ENCODE measurements around the gene CREB3.
A peak's percentile ranks its signal among the peaks of the same experiment; 100 is the strongest.

Gene CREB3

DNA sequence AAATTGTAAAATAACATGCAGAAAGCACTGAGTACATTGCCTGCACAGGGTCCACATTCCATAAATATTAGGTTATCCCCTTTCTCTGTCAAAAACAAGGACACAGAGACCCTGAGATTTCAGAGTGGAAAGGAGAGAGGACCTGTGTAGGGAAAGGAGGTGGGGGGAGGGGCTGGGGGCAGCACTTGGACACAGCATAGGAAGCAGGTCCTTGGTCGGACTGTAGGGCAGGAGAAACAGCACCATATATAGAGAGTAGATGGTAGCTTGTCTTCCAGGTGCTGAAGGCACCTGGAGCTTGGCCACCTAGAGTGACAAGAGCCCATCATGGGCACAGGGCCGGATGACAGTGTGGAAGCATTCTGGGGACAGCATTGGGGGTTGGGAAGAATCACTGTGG, 45.2 kb upstream of the CREB3 start:
- H3K36me3 ChIP-seq: peaks cover 65 to 72% (median 71%) of the 10 kb centered on the region in 3 donors
- peak overlapping the region; percentile 96 to 97 for H3K27ac ChIP-seq
- no peak for DNase-seq
- H3K9me3 ChIP-seq: no peaks in the 10 kb centered on the region
- no peaks in the 10 kb centered on the region for H3K27me3 ChIP-seq
- intact Hi-C loops (cut with DNase I; ENCODE audit: low total_unique reads): no loop called here
- H3K4me3 ChIP-seq: peak overlapping the region; percentile 93 to 94
- TF ChIP-seq CTCF (IDR thresholded peaks at IDR 0.05): no peak
- peaks cover 0 to 52% (median 29%) of the 10 kb centered on the region in 4 donors for H3K4me1 ChIP-seq

- no peaks in the 10 kb centered on the region for H3K9me3 ChIP-seq
- H3K36me3 ChIP-seq: peaks cover 57 to 64% (median 63%) of the 10 kb centered on the region in 3 donors
- H3K4me3 ChIP-seq: peak overlapping the region; percentile 93 to 94
- H3K27me3 ChIP-seq: no peaks in the 10 kb centered on the region
- peaks cover 0 to 52% (median 22%) of the 10 kb centered on the region in 4 donors for H3K4me1 ChIP-seq
- DNase-seq: no peak
- TF ChIP-seq CTCF (IDR thresholded peaks at IDR 0.05): no peak
- peak overlapping the region; percentile 96 to 97 for H3K27ac ChIP-seq
- intact Hi-C loops (cut with DNase I; ENCODE audit: low total_unique reads): no loop called here
Measured at GRCh38 chr9:35687972-35688557, 44.4 kb upstream of the CREB3 start.

DNA sequence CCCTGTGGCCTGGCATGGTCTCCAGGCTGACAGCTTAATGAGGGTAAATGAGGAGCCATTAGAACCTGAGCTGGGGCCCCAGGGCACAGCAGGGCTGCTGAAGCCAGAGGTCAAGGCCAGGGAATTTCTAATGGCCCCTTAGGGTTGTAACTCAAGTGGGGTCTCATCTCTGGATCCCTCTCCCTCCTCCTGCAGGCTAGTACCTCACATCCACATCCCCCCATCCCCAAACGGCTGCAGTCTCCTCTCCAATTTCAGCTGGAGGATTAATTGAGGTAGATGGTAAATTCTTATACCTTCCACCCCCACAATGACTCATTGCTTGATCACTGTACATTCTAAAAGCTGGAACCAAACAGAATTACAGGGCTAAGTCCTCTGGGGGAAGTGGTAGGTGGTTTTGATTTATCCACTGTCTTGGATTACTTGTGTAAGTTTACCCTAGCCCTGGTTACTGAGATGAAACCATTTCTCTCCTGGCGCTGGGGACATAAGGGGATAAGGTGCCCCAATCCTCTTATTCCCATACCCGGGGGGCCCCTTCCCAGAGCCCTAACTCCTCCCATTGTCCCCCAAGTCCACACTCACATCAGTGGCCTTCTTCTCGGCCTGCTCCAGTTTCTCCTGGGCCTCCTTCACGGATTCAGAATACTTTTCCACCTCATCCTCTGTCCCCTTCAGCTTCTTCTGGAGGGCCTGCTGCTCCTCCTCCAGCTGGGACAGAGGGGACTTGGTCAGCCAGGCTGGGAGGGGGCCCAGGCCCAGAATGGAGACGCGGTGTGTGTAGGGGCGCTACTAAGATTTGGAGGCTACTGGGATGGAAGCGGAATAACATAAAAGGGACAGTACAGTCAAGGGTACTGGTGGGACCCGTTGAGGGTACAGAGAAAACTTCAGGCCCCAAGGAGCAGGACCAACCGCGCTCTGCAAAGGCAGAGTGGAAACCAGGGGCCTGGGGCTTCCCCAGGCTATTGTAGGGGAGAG, 43.6 kb upstream of the CREB3 start:
- peak overlapping the region; percentile 96 to 97 for H3K27ac ChIP-seq
- no peak for TF ChIP-seq CTCF (IDR thresholded peaks at IDR 0.05)
- H3K36me3 ChIP-seq: peaks cover 49 to 56% (median 55%) of the 10 kb centered on the region in 3 donors
- peaks cover 0 to 52% (median 18%) of the 10 kb centered on the region in 4 donors for H3K4me1 ChIP-seq
- no peak for DNase-seq
- H3K4me3 ChIP-seq: peak overlapping the region; percentile 93 to 94
- no peaks in the 10 kb centered on the region for H3K9me3 ChIP-seq
- no peaks in the 10 kb centered on the region for H3K27me3 ChIP-seq
- intact Hi-C loops (cut with DNase I; ENCODE audit: low total_unique reads): no loop called here

DNA sequence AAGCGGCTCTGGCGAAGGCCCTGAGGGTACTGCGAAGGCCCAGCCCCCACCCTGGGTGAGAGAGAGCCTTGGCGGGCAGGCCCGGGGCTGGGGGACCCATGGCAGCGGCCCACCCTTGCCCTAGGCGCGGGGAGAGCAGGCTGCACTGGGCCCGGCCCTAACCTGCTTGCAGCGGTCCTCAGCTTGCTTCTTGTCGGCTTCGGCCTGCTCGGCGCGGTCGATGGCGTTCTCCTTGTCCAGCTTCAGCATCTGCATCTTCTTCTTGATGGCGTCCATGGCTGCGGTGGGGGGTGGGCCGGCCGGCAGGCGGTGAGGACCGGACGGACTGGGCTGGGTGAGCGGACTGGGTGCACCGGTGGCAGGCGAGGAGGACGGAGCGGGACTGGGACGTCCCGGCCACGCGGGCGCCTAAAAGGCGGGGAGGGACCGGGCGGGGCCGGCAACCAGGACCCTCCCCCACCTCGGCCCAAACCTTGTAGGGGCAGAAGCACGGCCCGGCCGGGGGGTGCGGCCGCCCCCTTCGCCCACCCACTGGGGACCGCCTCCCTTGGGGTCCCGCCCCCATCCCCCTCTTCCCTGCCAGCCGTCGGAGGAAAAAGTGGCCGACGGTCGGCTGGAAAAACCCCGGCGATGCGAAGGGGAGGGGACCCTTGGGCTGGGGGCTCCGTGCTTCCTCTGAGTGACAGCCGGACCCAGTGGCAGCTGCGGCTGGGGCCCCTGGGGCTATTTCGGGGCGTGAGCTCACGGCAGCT, 42.7 kb upstream of the CREB3 start, which contains the start of gene TPM2:
TPM2 (minus strand) TSS at position 384 of the 752 bp plus-strand sequence; CDS start at position 276, 108 bp downstream.
- intact Hi-C loops (cut with DNase I; ENCODE audit: low total_unique reads): loop anchor here (5.0 kb wide), 1 partner anchor 38 kb away; no protein-coding TSS in a partner anchor
- Histone ChIP-seq H3K4me3 (peak within 1 kb of the TSS; percentile 93 to 94), H3K9me3 (no peaks in the 10 kb centered on the region), H3K27ac (peak within 1 kb of the TSS; percentile 96 to 97), H3K4me1 (peaks cover 0 to 52% (median 18%) of the 10 kb centered on the region in 4 donors), H3K36me3 (peaks cover 41 to 47% (median 46%) of the 10 kb centered on the region in 3 donors), H3K27me3 (no peaks in the 10 kb centered on the region)
- peak; percentile 80 to 96 for DNase-seq
- TF ChIP-seq CTCF (IDR thresholded peaks at IDR 0.05): no peak

GRCh38 chr9:35690294-35690613, 42.2 kb upstream of the CREB3 start:
- H3K9me3 ChIP-seq: no peaks in the 10 kb centered on the region
- no peak for TF ChIP-seq CTCF (IDR thresholded peaks at IDR 0.05)
- peaks cover 0 to 52% (median 16%) of the 10 kb centered on the region in 4 donors for H3K4me1 ChIP-seq
- peak overlapping the region; percentile 96 to 97 for H3K27ac ChIP-seq
- H3K4me3 ChIP-seq: peak overlapping the region; percentile 93 to 94
- intact Hi-C loops (cut with DNase I; ENCODE audit: low total_unique reads): loop anchor here (5.0 kb wide), 1 partner anchor 37 kb away; no protein-coding TSS in a partner anchor
- peaks cover 35 to 42% (median 41%) of the 10 kb centered on the region in 3 donors for H3K36me3 ChIP-seq
- no peak for DNase-seq
- H3K27me3 ChIP-seq: no peaks in the 10 kb centered on the region

Measured in tibial artery (tissue), 4 donors.